SK-N-SH treated with all-trans-retinoic acid at 6 μM for 48 hours (cell line): ENCODE measurements around the gene MICU2.

Experiments
- ATAC-seq: fragments of 200-7000 bp; cut with Tn5 transposase; 3 replicates; pipeline ENCODE4 v1.9.1; 2020; ENCODE audit warnings: mild to moderate bottlenecking, moderate library complexity
- ARNTL ChIP-seq: fragments of 450-650 bp; formaldehyde crosslinking; IDR thresholded peaks from 2 replicates; pipeline ENCODE4 v1.5.0; 2020; ENCODE audit warnings: low read depth, mild to moderate bottlenecking, moderate library complexity, borderline replicate concordance
- BACH2 ChIP-seq: fragments of 250-450 bp; sonication (Bioruptor Pico); IDR thresholded peaks from 2 replicates; pipeline ENCODE4 v1.9.0; 2021; ENCODE audit warnings: mild to moderate bottlenecking, borderline replicate concordance
- CREB5 ChIP-seq: fragments of 250-450 bp; sonication (Bioruptor Pico); IDR thresholded peaks from 2 replicates; pipeline ENCODE4 v1.5.1; 2020; ENCODE audit warnings: low read depth, mild to moderate bottlenecking, moderate library complexity
- CSDC2 ChIP-seq: fragments of 250-450 bp; sonication (Bioruptor Pico); IDR thresholded peaks from 2 replicates; pipeline ENCODE4 v1.5.0; 2020; ENCODE audit warnings: mild to moderate bottlenecking, moderate library complexity
- ISL1 ChIP-seq: fragments of 250-450 bp; sonication (Bioruptor Pico); IDR thresholded peaks from 2 replicates; pipeline ENCODE4 v2.1.2; 2022; ENCODE audit warnings: mild to moderate bottlenecking, moderate library complexity
- OSR1 ChIP-seq: fragments of 250-450 bp; sonication (Bioruptor Pico); IDR thresholded peaks from 2 replicates; pipeline ENCODE4 v1.8.0; 2022; ENCODE audit warnings: moderate library complexity, mild to moderate bottlenecking, inconsistent platforms
- PATZ1 ChIP-seq: fragments of 250-450 bp; sonication (Bioruptor Pico); IDR thresholded peaks from 2 replicates; pipeline ENCODE4 v1.8.0; 2020; ENCODE audit warnings: mild to moderate bottlenecking, moderate library complexity, borderline replicate concordance
- POU6F1 ChIP-seq: fragments of 250-450 bp; sonication (Bioruptor Pico); IDR thresholded peaks from 2 replicates; pipeline ENCODE4 v1.8.0; 2021; ENCODE audit warnings: low read depth, mild to moderate bottlenecking, moderate library complexity, borderline replicate concordance
- PPARA ChIP-seq: fragments of 250-450 bp; sonication (Bioruptor Pico); IDR thresholded peaks from 2 replicates; pipeline ENCODE4 v1.5.0; 2020; ENCODE audit warnings: mild to moderate bottlenecking, borderline replicate concordance
- RARB ChIP-seq: fragments of 250-450 bp; sonication (Bioruptor Pico); IDR thresholded peaks from 2 replicates; pipeline ENCODE4 v1.8.0; 2021; ENCODE audit warnings: mild to moderate bottlenecking, moderate library complexity
- SNAI2 ChIP-seq: fragments of 250-450 bp; sonication (Bioruptor Pico); IDR thresholded peaks from 2 replicates; pipeline ENCODE4 v1.5.0; 2020; ENCODE audit warnings: mild to moderate bottlenecking, moderate library complexity
- TCF4 ChIP-seq: fragments of 250-450 bp; sonication (Bioruptor Pico); IDR thresholded peaks from 2 replicates; pipeline ENCODE4 v1.8.0; 2021; ENCODE audit warnings: mild to moderate bottlenecking, moderate library complexity, borderline replicate concordance
- TOX ChIP-seq: fragments of 250-450 bp; sonication (Bioruptor Pico); IDR thresholded peaks from 2 replicates; pipeline ENCODE4 v1.8.0; 2021; ENCODE audit warnings: mild to moderate bottlenecking, moderate library complexity, borderline replicate concordance
- ZFP3 ChIP-seq: fragments of 250-450 bp; sonication (Bioruptor Pico); IDR thresholded peaks from 2 replicates; pipeline ENCODE4 v1.5.0; 2020; ENCODE audit warnings: mild to moderate bottlenecking, moderate library complexity
- ZFP30 ChIP-seq: fragments of 450-650 bp; formaldehyde crosslinking; IDR thresholded peaks from 2 replicates; pipeline ENCODE4 v1.5.0; 2022; ENCODE audit warnings: mild to moderate bottlenecking, moderate library complexity
- ZNF70 ChIP-seq: fragments of 450-650 bp; formaldehyde crosslinking; IDR thresholded peaks from 2 replicates; pipeline ENCODE4 v1.5.0; 2020; ENCODE audit warnings: mild to moderate bottlenecking, moderate library complexity
- ZNF8 ChIP-seq: fragments of 450-650 bp; formaldehyde crosslinking; IDR thresholded peaks from 2 replicates; pipeline ENCODE4 v1.5.0; 2020; ENCODE audit warnings: mild to moderate bottlenecking, moderate library complexity
- TF ChIP-seq, protein P1 (sequence below): fragments of 250-450 bp; sonication (Bioruptor Pico); IDR thresholded peaks from 2 replicates; pipeline ENCODE4 v1.5.1; 2021; ENCODE audit warnings: mild to moderate bottlenecking, moderate library complexity
- TF ChIP-seq, protein P2 (sequence below): fragments of 250-450 bp; sonication (Bioruptor Pico); IDR thresholded peaks from 2 replicates; pipeline ENCODE4 v1.5.0; 2020; ENCODE audit warnings: mild to moderate bottlenecking, moderate library complexity

MICU2 gene

DNA sequence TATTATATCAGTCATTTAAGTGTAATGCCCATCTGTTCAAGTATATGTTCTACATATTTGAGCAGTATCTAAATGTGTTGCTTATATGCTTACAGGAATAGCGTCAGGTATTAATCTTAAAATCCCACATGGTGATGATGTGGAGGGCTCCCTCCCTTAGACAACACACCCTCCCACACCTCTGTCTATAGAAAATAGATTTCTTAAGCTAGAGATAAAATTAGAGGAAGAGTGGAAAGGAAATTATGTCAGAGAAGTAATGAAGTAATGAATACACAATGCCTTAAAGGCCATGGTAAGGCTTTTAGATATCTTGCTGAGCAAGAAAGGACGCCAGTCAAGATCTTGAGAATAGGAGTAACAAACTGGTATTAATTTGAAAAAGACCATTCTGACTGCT lies 157.3 kb downstream of the MICU2 start:
- ATAC-seq, result no peak

DNA sequence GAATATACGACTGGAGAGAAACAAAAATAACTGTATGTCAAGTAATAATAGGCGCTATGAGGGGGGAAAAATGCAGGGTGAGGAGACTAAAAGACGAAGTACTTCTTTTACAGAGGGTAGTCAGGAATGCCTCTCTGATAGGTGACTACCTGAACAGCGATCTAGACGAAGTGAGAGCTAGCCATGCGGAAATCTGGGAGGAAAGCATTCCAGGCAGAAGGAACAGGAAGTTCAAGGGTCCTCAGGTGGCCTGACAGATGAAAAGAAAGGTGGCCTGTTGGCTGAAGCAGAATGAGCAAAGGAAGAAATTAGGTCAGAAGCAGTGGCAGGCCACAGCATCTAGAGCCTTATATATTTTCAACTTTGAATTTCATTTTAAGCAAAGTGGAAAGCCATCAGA lies 158.2 kb downstream of the MICU2 start:
- ATAC-seq, result no peak
- TF ChIP-seq CSDC2 (CRISPR knock-in tag) (no peak), OSR1 (CRISPR knock-in tag) (no peak), PPARA (CRISPR knock-in tag) (no peak)

More for the DNA sequence above, 157.3 kb downstream of the MICU2 start:
- TF ChIP-seq SNAI2 (CRISPR knock-in tag), result no peak
- TF ChIP-seq ZNF70 (CRISPR knock-in tag), result no peak
- no peak for TF ChIP-seq ZFP3
- TF ChIP-seq TOX (CRISPR knock-in tag), result no peak
- no peak for TF ChIP-seq PPARA (CRISPR knock-in tag)
- TF ChIP-seq RARB (CRISPR knock-in tag), result no peak
- TF ChIP-seq ZNF8 (CRISPR knock-in tag), result no peak
- no peak for TF ChIP-seq POU6F1 (CRISPR knock-in tag)
- TF ChIP-seq ISL1, result no peak
- TF ChIP-seq BACH2 (CRISPR knock-in tag), result no peak
- TF ChIP-seq PATZ1 (CRISPR knock-in tag), result no peak
- no peak for TF ChIP-seq ZFP30 (CRISPR knock-in tag)
- no peak for TF ChIP-seq TCF4 (CRISPR knock-in tag)
- no peak for TF ChIP-seq CSDC2 (CRISPR knock-in tag)
- no peak for TF ChIP-seq ARNTL (CRISPR knock-in tag)

GRCh38 chr13:21443171-21443570 lies 160.8 kb downstream of the MICU2 start:
- TF ChIP-seq, protein P1, sequence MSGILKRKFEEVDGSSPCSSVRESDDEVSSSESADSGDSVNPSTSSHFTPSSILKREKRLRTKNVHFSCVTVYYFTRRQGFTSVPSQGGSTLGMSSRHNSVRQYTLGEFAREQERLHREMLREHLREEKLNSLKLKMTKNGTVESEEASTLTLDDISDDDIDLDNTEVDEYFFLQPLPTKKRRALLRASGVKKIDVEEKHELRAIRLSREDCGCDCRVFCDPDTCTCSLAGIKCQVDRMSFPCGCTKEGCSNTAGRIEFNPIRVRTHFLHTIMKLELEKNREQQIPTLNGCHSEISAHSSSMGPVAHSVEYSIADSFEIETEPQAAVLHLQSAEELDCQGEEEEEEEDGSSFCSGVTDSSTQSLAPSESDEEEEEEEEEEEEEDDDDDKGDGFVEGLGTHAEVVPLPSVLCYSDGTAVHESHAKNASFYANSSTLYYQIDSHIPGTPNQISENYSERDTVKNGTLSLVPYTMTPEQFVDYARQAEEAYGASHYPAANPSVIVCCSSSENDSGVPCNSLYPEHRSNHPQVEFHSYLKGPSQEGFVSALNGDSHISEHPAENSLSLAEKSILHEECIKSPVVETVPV (CRISPR knock-in tag), result no peak
- TF ChIP-seq CSDC2 (CRISPR knock-in tag) (no peak), OSR1 (CRISPR knock-in tag) (no peak), RARB (CRISPR knock-in tag) (no peak), SNAI2 (CRISPR knock-in tag) (no peak), POU6F1 (CRISPR knock-in tag) (no peak), CREB5 (no peak)
- TF ChIP-seq, protein P2, sequence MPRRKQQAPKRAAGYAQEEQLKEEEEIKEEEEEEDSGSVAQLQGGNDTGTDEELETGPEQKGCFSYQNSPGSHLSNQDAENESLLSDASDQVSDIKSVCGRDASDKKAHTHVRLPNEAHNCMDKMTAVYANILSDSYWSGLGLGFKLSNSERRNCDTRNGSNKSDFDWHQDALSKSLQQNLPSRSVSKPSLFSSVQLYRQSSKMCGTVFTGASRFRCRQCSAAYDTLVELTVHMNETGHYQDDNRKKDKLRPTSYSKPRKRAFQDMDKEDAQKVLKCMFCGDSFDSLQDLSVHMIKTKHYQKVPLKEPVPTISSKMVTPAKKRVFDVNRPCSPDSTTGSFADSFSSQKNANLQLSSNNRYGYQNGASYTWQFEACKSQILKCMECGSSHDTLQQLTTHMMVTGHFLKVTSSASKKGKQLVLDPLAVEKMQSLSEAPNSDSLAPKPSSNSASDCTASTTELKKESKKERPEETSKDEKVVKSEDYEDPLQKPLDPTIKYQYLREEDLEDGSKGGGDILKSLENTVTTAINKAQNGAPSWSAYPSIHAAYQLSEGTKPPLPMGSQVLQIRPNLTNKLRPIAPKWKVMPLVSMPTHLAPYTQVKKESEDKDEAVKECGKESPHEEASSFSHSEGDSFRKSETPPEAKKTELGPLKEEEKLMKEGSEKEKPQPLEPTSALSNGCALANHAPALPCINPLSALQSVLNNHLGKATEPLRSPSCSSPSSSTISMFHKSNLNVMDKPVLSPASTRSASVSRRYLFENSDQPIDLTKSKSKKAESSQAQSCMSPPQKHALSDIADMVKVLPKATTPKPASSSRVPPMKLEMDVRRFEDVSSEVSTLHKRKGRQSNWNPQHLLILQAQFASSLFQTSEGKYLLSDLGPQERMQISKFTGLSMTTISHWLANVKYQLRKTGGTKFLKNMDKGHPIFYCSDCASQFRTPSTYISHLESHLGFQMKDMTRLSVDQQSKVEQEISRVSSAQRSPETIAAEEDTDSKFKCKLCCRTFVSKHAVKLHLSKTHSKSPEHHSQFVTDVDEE (CRISPR knock-in tag), result no peak
- ATAC-seq, result no peak
